Nucleus accumbens (tissue), 56 donors: Measurements from ENCODE around the gene PLEKHS1.
"Not testable (repeated sequence)": the region's sequence is repeated elsewhere in the genome, so short reads cannot be mapped to it uniquely, and the experiment has no call there.

Source experiments
- DNase-seq, 56 donors: peaks; one replicate each; lab custom pipeline; 2025; lab: John Stamatoyannopoulos, UW

The PLEKHS1 gene

GRCh38 chr10:113782986-113783704 is 31.7 kb downstream of the PLEKHS1 start:
- DNase-seq = no peak

GRCh38 chr10:113788604-113789083 is 37.2 kb downstream of the PLEKHS1 start:
- DNase-seq = peak in 2 of 56 donors; percentile 9 to 26

- no peak for DNase-seq
Observed at GRCh38 chr10:113791691-113792090, 40.2 kb downstream of the PLEKHS1 start.

GRCh38 chr10:113801569-113801968 is 50.1 kb downstream of the PLEKHS1 start:
- no peak for DNase-seq

GRCh38 chr10:113802997-113803396 is 51.5 kb downstream of the PLEKHS1 start:
- DNase-seq = no peak

GRCh38 chr10:113806503-113806902 is 55.0 kb downstream of the PLEKHS1 start:
- no peak for DNase-seq

- DNase-seq = no peak
Observed at GRCh38 chr10:113808168-113808567, 56.7 kb downstream of the PLEKHS1 start.

GRCh38 chr10:113814700-113815099 is 63.2 kb downstream of the PLEKHS1 start:
- not testable (repeated sequence) for DNase-seq

GRCh38 chr10:113819989-113820388 is 68.5 kb downstream of the PLEKHS1 start:
- DNase-seq = no peak

GRCh38 chr10:113820507-113820906 is 69.0 kb downstream of the PLEKHS1 start:
- no peak for DNase-seq

GRCh38 chr10:113821306-113821705 is 69.8 kb downstream of the PLEKHS1 start:
- DNase-seq = not testable (repeated sequence)

GRCh38 chr10:113822174-113822573 is 70.7 kb downstream of the PLEKHS1 start:
- DNase-seq = no peak

GRCh38 chr10:113823389-113823788 is 71.9 kb downstream of the PLEKHS1 start:
- DNase-seq = no peak

- DNase-seq = no peak
Observed at GRCh38 chr10:113825791-113826190, 74.3 kb downstream of the PLEKHS1 start.

GRCh38 chr10:113828567-113828966 is 77.1 kb downstream of the PLEKHS1 start:
- not testable (repeated sequence) for DNase-seq
